Parathyroid adenoma (tissue), 2 donors: ENCODE measurements around the gene RASSF3.
A peak's percentile ranks its signal among the peaks of the same experiment; 100 is the strongest.
"Not testable (repeated sequence)": the region's sequence is repeated elsewhere in the genome, so short reads cannot be mapped to it uniquely, and the experiment has no call there.

Experiments used
- H2AFZ ChIP-seq: fragments of 300-600 bp; sonication (generic); one replicate; pipeline ENCODE4 v1.7.0; 2017; ENCODE audit warnings: antibody characterized with exemption, mild to moderate bottlenecking
- H3K27ac ChIP-seq: fragments of 300-600 bp; sonication (generic); one replicate; pipeline ENCODE4 v1.7.0; 2017
- H3K27me3 ChIP-seq: fragments of 300-600 bp; sonication (generic); one replicate; pipeline ENCODE4 v1.7.0; 2017; ENCODE audit warnings: low read length; ENCODE audit not compliant: control insufficient read depth, insufficient read depth
- H3K36me3 ChIP-seq: fragments of 300-600 bp; sonication (generic); one replicate; pipeline ENCODE4 v1.7.0; 2017; ENCODE audit warnings: low read length; ENCODE audit not compliant: control insufficient read depth, insufficient read depth
- H3K4me1 ChIP-seq: fragments of 300-600 bp; sonication (generic); one replicate; pipeline ENCODE4 v1.7.0; 2017; ENCODE audit warnings: control low read depth
- H3K4me2 ChIP-seq: fragments of 300-600 bp; sonication (generic); one replicate; pipeline ENCODE4 v1.7.0; 2017; ENCODE audit warnings: low read length
- H3K4me3 ChIP-seq: fragments of 300-600 bp; sonication (generic); one replicate; pipeline ENCODE4 v1.7.0; 2017; ENCODE audit warnings: low read depth, low read length
- H3K79me2 ChIP-seq: fragments of 300-600 bp; sonication (generic); one replicate; pipeline ENCODE4 v1.7.0; 2017; ENCODE audit warnings: control low read depth
- H3K9ac ChIP-seq: fragments of 300-600 bp; sonication (generic); one replicate; pipeline ENCODE4 v1.7.0; 2017; ENCODE audit warnings: mild to moderate bottlenecking
- H3K9me3 ChIP-seq: fragments of 300-600 bp; sonication (generic); one replicate; pipeline ENCODE4 v1.7.0; 2017; ENCODE audit warnings: low read length; ENCODE audit not compliant: control insufficient read depth
- TF ChIP-seq, protein P1 (sequence below): fragments of 300-600 bp; sonication (generic); IDR thresholded peaks from one replicate; pipeline ENCODE4 v1.7.0; 2017; ENCODE audit warnings: antibody characterized with exemption, mild to moderate bottlenecking
- donor health status: primary hyperparathyroidism.

The RASSF3 gene

GRCh38 chr12:64621257-64621942, 11.1 kb downstream of the RASSF3 start:
- Histone ChIP-seq H3K36me3 (no peaks in the 10 kb centered on the region), H2AFZ (no peak overlapping the region), H3K4me1 (no peaks in the 10 kb centered on the region), H3K9me3 (no peaks in the 10 kb centered on the region), H3K4me2 (no peak overlapping the region), H3K27ac (no peak overlapping the region), H3K79me2 (peaks cover 3% of the 10 kb centered on the region), H3K9ac (no peak overlapping the region), H3K4me3 (no peak overlapping the region), H3K27me3 (no peaks in the 10 kb centered on the region)
- TF ChIP-seq, protein P1, sequence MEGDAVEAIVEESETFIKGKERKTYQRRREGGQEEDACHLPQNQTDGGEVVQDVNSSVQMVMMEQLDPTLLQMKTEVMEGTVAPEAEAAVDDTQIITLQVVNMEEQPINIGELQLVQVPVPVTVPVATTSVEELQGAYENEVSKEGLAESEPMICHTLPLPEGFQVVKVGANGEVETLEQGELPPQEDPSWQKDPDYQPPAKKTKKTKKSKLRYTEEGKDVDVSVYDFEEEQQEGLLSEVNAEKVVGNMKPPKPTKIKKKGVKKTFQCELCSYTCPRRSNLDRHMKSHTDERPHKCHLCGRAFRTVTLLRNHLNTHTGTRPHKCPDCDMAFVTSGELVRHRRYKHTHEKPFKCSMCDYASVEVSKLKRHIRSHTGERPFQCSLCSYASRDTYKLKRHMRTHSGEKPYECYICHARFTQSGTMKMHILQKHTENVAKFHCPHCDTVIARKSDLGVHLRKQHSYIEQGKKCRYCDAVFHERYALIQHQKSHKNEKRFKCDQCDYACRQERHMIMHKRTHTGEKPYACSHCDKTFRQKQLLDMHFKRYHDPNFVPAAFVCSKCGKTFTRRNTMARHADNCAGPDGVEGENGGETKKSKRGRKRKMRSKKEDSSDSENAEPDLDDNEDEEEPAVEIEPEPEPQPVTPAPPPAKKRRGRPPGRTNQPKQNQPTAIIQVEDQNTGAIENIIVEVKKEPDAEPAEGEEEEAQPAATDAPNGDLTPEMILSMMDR = no peak

GRCh38 chr12:64624035-64624434, 13.7 kb downstream of the RASSF3 start:
- Histone ChIP-seq H3K27ac (no peak overlapping the region), H3K4me3 (no peak overlapping the region), H3K27me3 (no peaks in the 10 kb centered on the region), H3K79me2 (peaks cover 3% of the 10 kb centered on the region), H3K4me2 (no peak overlapping the region), H2AFZ (no peak overlapping the region), H3K4me1 (no peaks in the 10 kb centered on the region), H3K36me3 (no peaks in the 10 kb centered on the region), H3K9me3 (no peaks in the 10 kb centered on the region), H3K9ac (no peak overlapping the region)
- TF ChIP-seq, protein P1 = no peak

DNA sequence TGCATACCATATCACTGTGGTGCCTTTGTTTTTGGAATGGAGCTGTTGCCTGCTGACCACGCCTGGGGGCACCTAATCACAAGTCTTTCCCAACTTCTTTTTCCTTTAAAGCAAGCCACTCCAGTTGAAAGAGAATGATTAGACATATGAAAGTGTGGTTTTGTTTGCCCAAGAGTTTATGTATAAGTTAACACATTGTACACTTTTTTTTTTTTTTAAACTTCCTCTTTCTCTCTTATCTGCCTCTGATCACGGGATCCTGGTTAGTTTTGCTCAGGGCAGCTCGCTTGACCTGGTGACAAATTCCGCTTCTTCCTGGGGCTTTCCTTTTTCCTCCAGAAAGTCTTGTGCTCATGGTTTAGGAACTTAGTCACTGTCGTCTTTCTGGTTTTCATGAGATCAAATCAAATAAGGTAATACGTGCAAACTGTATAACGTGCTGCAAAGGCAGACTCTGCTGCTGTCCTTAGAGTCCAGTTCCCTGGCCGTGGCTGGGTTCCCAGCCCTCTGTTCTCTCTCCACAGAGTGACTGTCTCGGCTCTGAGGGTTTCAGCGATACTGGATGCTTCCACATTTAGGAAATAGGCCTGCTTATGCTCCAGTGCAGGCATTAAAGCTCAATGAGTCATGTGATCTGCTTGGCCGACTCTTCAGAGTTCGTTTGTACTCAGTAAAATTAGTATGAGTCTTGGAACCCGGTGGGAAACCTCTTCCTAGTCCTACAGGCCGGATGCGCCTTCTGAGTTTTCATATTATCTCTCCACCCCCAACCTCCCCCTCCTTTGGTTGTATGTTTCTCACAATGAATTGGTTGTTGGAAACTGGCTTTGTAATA, 15.2 kb downstream of the RASSF3 start:
- Histone ChIP-seq H3K4me3 (no peak overlapping the region), H3K36me3 (no peaks in the 10 kb centered on the region), H3K27me3 (no peaks in the 10 kb centered on the region), H3K9ac (no peak overlapping the region), H3K4me1 (no peaks in the 10 kb centered on the region), H3K79me2 (peaks cover 3% of the 10 kb centered on the region), H3K9me3 (no peaks in the 10 kb centered on the region), H3K4me2 (peak overlapping the region; percentile 28), H2AFZ (peak overlapping the region; percentile 32), H3K27ac (no peak overlapping the region)
- TF ChIP-seq, protein P1 = no peak

DNA sequence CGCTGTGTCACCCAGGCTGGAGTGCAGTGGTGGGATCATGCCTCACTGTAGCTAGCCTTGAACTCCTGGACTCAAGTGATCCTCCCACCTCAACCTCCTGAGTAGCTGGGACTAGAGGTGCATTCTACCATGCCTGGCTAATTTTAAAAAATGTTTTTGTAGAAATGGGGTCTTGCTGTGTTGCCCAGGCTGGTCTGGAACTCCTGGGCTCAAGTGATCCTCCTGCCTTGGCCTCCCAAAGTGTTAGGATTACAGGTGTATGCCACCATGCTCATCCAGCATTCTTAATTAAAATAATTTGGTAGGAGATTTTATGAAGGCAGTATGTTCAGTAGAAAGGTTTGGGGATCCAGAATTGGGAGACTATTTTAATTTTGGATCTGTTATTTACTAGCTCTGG, 16.3 kb downstream of the RASSF3 start:
- not testable (repeated sequence) for H3K9me3 ChIP-seq, H3K4me3 ChIP-seq, H3K27me3 ChIP-seq, H3K27ac ChIP-seq, H3K79me2 ChIP-seq, H3K4me1 ChIP-seq, H3K36me3 ChIP-seq, H3K4me2 ChIP-seq, H2AFZ ChIP-seq, H3K9ac ChIP-seq

GRCh38 chr12:64627771-64628170, 17.5 kb downstream of the RASSF3 start:
- TF ChIP-seq, protein P1 = no peak
- no peaks in the 10 kb centered on the region for H3K36me3 ChIP-seq
- H3K4me1 ChIP-seq = no peaks in the 10 kb centered on the region
- no peaks in the 10 kb centered on the region for H3K27me3 ChIP-seq
- no peak overlapping the region for H2AFZ ChIP-seq
- no peak overlapping the region for H3K4me2 ChIP-seq
- H3K27ac ChIP-seq = no peak overlapping the region
- no peaks in the 10 kb centered on the region for H3K9me3 ChIP-seq
- no peak overlapping the region for H3K9ac ChIP-seq
- no peak overlapping the region for H3K4me3 ChIP-seq
- no peaks in the 10 kb centered on the region for H3K79me2 ChIP-seq
